Naive thymus-derived CD8-positive, alpha-beta T cell (primary cell): ENCODE measurements around the gene CA4. TPM values are rescaled to one million over a fixed set of nuclear protein-coding genes. Genes with fewer than 3 reads are reported as not detected.
"Not testable (repeated sequence)": the region's sequence is repeated elsewhere in the genome, so short reads cannot be mapped to it uniquely, and the experiment has no call there.

ENCODE experiments used
- ATAC-seq, 2 donors: fragments of 150-1000 bp; cut with Tn5 transposase in 1 of 2; sonication (Bioruptor Pico), chemical (Tn5 transposase) in 1 of 2; 1 replicate in 1 of 2; 2 replicates in 1 of 2; pipeline ENCODE4 v1.10.0; 2021; ENCODE audit warnings: mild to moderate bottlenecking in 2 of 2, moderate library complexity in 2 of 2
- POLR2A ChIA-PET: fragments of 350-600 bp; sonication (Branson Sonifier 250); formaldehyde crosslinking; loops from one replicate; lab custom pipeline; 2021; ENCODE audit warnings: antibody characterized with exemption; lab: Charles Lee
- DNase-seq, 10 donors: peaks; one replicate each; pipeline versions ENCODE4 v3.0.0 to v3.0.0-alpha.2; 2020 to 2022
- H3K27ac Mint-ChIP-seq, 10 donors: one replicate each; pipeline ENCODE4 v1.8.0; 2020 to 2022; ENCODE audit warnings: mild to moderate bottlenecking in 10 of 10, mixed read lengths in 10 of 10, moderate library complexity in 4 of 10, inconsistent platforms in 1 of 10
- H3K27me3 Mint-ChIP-seq, 5 donors: one replicate each; pipeline ENCODE4 v1.8.0; 2021 to 2022; ENCODE audit warnings: mixed read lengths in 5 of 5
- H3K36me3 Mint-ChIP-seq, 3 donors: one replicate each; pipeline ENCODE4 v1.8.0; 2020 to 2022; ENCODE audit warnings: mixed read lengths in 3 of 3, mild to moderate bottlenecking in 2 of 3, inconsistent platforms in 1 of 3
- H3K4me1 Mint-ChIP-seq, 4 donors: one replicate each; pipeline ENCODE4 v1.8.0; 2021 to 2022; ENCODE audit warnings: mixed read lengths in 4 of 4
- H3K4me3 Mint-ChIP-seq, 10 donors: one replicate each; pipeline ENCODE4 v1.8.0; 2020 to 2022; ENCODE audit warnings: mild to moderate bottlenecking in 10 of 10, mixed read lengths in 10 of 10, moderate library complexity in 6 of 10, inconsistent platforms in 1 of 10
- H3K9me3 Mint-ChIP-seq, 9 donors: one replicate each; pipeline ENCODE4 v1.8.0; 2020 to 2022; ENCODE audit warnings: mixed read lengths in 9 of 9, mild to moderate bottlenecking in 3 of 9, inconsistent platforms in 1 of 9, moderate library complexity in 1 of 9
- polyA plus RNA-seq, 3 donors: library from polyadenylated mRNA; unstranded; fragments of 300-500 nt; fragmentation: Illumina TruSeq; gene quantifications; one replicate each; pipeline ENCODE4 v1.2.3, GENCODE V29; 2021
- total RNA-seq, 8 experiments: library from RNA in 2 of 8; stranded (reverse) in 2 of 8; gene quantifications; one replicate each; pipeline ENCODE4 v1.2.3 and lab custom pipeline; 2021 to 2026

CA4 gene
- not detected for total RNA-seq
- not detected for polyA plus RNA-seq
- total RNA-seq (lab: John Stamatoyannopoulos, UW), result 0 reads per million in 6 experiments

- DNase-seq, result peak in 1 of 10 donors; percentile 55
- peak; percentile 23 to 41 for ATAC-seq
- peaks cover 27 to 88% (median 60%) of the 10 kb centered on the region in 5 donors for H3K27me3 Mint-ChIP-seq
- H3K27ac Mint-ChIP-seq, result peak within 1 kb of the TSS in 1 of 10 donors; percentile 18
- POLR2A ChIA-PET, result no interaction called here
- H3K4me3 Mint-ChIP-seq, result peak within 1 kb of the TSS; percentile 28 to 74 (median 62)
- no peaks in the 10 kb centered on the region for H3K9me3 Mint-ChIP-seq
- H3K4me1 Mint-ChIP-seq, result peaks cover 3 to 19% (median 17%) of the 10 kb centered on the region in 4 donors
- peaks cover 0 to 5% (median 0%) of the 10 kb centered on the region in 3 donors for H3K36me3 Mint-ChIP-seq
These were observed at the start of gene CA4 for GRCh38 chr17:60149691-60150582. CA4 (plus strand) TSS chr17:60149973; CDS start chr17:60150035, 62 bp downstream.

GRCh38 chr17:60100577-60100976 lies 49.2 kb upstream of the CA4 start:
- ATAC-seq, POLR2A ChIA-PET, H3K9me3 Mint-ChIP-seq, H3K4me3 Mint-ChIP-seq, DNase-seq, H3K27ac Mint-ChIP-seq, H3K36me3 Mint-ChIP-seq: not testable (repeated sequence)
- peaks cover 4 to 15% (median 10%) of the 10 kb centered on the region in 4 donors for H3K4me1 Mint-ChIP-seq
- H3K27me3 Mint-ChIP-seq, result peaks cover 13 to 36% (median 16%) of the 10 kb centered on the region in 5 donors

GRCh38 chr17:60102015-60102631 lies 47.6 kb upstream of the CA4 start:
- Mint-ChIP-seq H3K27me3 (peaks cover 16 to 40% (median 19%) of the 10 kb centered on the region in 5 donors), H3K4me3 (peak overlapping the region; percentile 41 to 85 (median 76)), H3K27ac (peak overlapping the region in 1 of 10 donors; percentile 23), H3K4me1 (peaks cover 4 to 25% (median 10%) of the 10 kb centered on the region in 4 donors)
- DNase-seq, H3K36me3 Mint-ChIP-seq, H3K9me3 Mint-ChIP-seq, POLR2A ChIA-PET: not testable (repeated sequence)
- ATAC-seq, result peak; percentile 39 to 59

- Mint-ChIP-seq H3K36me3 (no peaks in the 10 kb centered on the region), H3K4me3 (peak overlapping the region; percentile 41 to 85 (median 76)), H3K27ac (no peak overlapping the region), H3K4me1 (peaks cover 4 to 25% (median 10%) of the 10 kb centered on the region in 4 donors), H3K9me3 (no peaks in the 10 kb centered on the region), H3K27me3 (peaks cover 16 to 45% (median 23%) of the 10 kb centered on the region in 5 donors)
- POLR2A ChIA-PET, result no interaction called here
- DNase-seq (peak in 5 of 10 donors; percentile 3 to 23 (median 21)), ATAC-seq (peak; percentile 85 to 94)
These were observed 47.1 kb upstream of the CA4 start for GRCh38 chr17:60102632-60103096.

GRCh38 chr17:60103957-60104356 lies 45.8 kb upstream of the CA4 start:
- H3K9me3 Mint-ChIP-seq, result no peaks in the 10 kb centered on the region
- H3K4me1 Mint-ChIP-seq, result peaks cover 4 to 25% (median 10%) of the 10 kb centered on the region in 4 donors
- DNase-seq, result no peak
- no peak overlapping the region for H3K27ac Mint-ChIP-seq
- no peaks in the 10 kb centered on the region for H3K36me3 Mint-ChIP-seq
- no peak overlapping the region for H3K4me3 Mint-ChIP-seq
- ATAC-seq, result no peak
- POLR2A ChIA-PET, result interaction anchor here (0.6 kb wide), 1 partner anchor 236 kb away, joined by 4 read pairs; no protein-coding TSS in a partner anchor
- peaks cover 16 to 52% (median 23%) of the 10 kb centered on the region in 5 donors for H3K27me3 Mint-ChIP-seq

GRCh38 chr17:60106340-60107059 lies 43.3 kb upstream of the CA4 start:
- POLR2A ChIA-PET, result no interaction called here
- H3K4me3 Mint-ChIP-seq, result no peak overlapping the region
- no peaks in the 10 kb centered on the region for H3K36me3 Mint-ChIP-seq
- no peak for ATAC-seq
- no peak overlapping the region for H3K27ac Mint-ChIP-seq
- no peaks in the 10 kb centered on the region for H3K9me3 Mint-ChIP-seq
- DNase-seq, result no peak
- peaks cover 4 to 25% (median 10%) of the 10 kb centered on the region in 4 donors for H3K4me1 Mint-ChIP-seq
- peaks cover 20 to 66% (median 30%) of the 10 kb centered on the region in 5 donors for H3K27me3 Mint-ChIP-seq

- DNase-seq, result no peak
- POLR2A ChIA-PET, result no interaction called here
- Mint-ChIP-seq H3K36me3 (no peaks in the 10 kb centered on the region), H3K27ac (no peak overlapping the region), H3K9me3 (no peaks in the 10 kb centered on the region), H3K27me3 (peaks cover 15 to 55% (median 25%) of the 10 kb centered on the region in 5 donors), H3K4me3 (no peak overlapping the region), H3K4me1 (peaks cover 0 to 19% (median 3%) of the 10 kb centered on the region in 4 donors)
- ATAC-seq, result no peak
These were observed 42.1 kb upstream of the CA4 start for GRCh38 chr17:60107526-60108257.

GRCh38 chr17:60108309-60108708 lies 41.5 kb upstream of the CA4 start:
- H3K9me3 Mint-ChIP-seq, ATAC-seq, H3K27ac Mint-ChIP-seq, H3K4me3 Mint-ChIP-seq, POLR2A ChIA-PET, DNase-seq, H3K36me3 Mint-ChIP-seq: not testable (repeated sequence)
- Mint-ChIP-seq H3K27me3 (peaks cover 13 to 49% (median 23%) of the 10 kb centered on the region in 5 donors), H3K4me1 (peaks cover 0 to 12% (median under 1%) of the 10 kb centered on the region in 4 donors)

- no peaks in the 10 kb centered on the region for H3K9me3 Mint-ChIP-seq
- peaks cover 11 to 45% (median 21%) of the 10 kb centered on the region in 5 donors for H3K27me3 Mint-ChIP-seq
- POLR2A ChIA-PET, result no interaction called here
- H3K4me3 Mint-ChIP-seq, result no peak overlapping the region
- ATAC-seq, result no peak
- H3K27ac Mint-ChIP-seq, result no peak overlapping the region
- H3K36me3 Mint-ChIP-seq, result no peaks in the 10 kb centered on the region
- peaks cover 0 to 10% (median 0%) of the 10 kb centered on the region in 4 donors for H3K4me1 Mint-ChIP-seq
- DNase-seq, result no peak
These were observed 41.1 kb upstream of the CA4 start for GRCh38 chr17:60108712-60109111.

- no peaks in the 10 kb centered on the region for H3K9me3 Mint-ChIP-seq
- H3K27ac Mint-ChIP-seq, result no peak overlapping the region
- no peak overlapping the region for H3K4me3 Mint-ChIP-seq
- no peak for ATAC-seq
- POLR2A ChIA-PET, result no interaction called here
- H3K4me1 Mint-ChIP-seq, result peaks cover 0 to 10% (median 0%) of the 10 kb centered on the region in 4 donors
- H3K27me3 Mint-ChIP-seq, result peaks cover 9 to 41% (median 21%) of the 10 kb centered on the region in 5 donors
- DNase-seq, result no peak
- H3K36me3 Mint-ChIP-seq, result no peaks in the 10 kb centered on the region
These were observed 40.6 kb upstream of the CA4 start for GRCh38 chr17:60109161-60109560.

- no peak for DNase-seq
These were observed 39.2 kb upstream of the CA4 start for GRCh38 chr17:60110586-60110985.

More at GRCh38 chr17:60110586-60110985, 39.2 kb upstream of the CA4 start:
- Mint-ChIP-seq H3K9me3 (no peaks in the 10 kb centered on the region), H3K27ac (no peak overlapping the region), H3K36me3 (no peaks in the 10 kb centered on the region), H3K4me3 (no peak overlapping the region), H3K4me1 (peaks cover 0 to 10% (median 0%) of the 10 kb centered on the region in 4 donors), H3K27me3 (peaks cover 9 to 40% (median 21%) of the 10 kb centered on the region in 5 donors)
- no peak for ATAC-seq
- POLR2A ChIA-PET, result no interaction called here
